ENCODE data around the gene TBL3. TPM values are rescaled to one million over a fixed set of nuclear protein-coding genes. Genes with fewer than 3 reads are reported as not detected.
A peak's percentile ranks its signal among the peaks of the same experiment; 100 is the strongest.

TBL3 gene
- total and polyA plus RNA-seq, 9 of the 15 experiments (the other 6 are each of a cell fraction or from before 2014, with no cell fraction given), result 0.97 to 117 (median 24.5) TPM

- TF ChIP-seq JUND (IDR thresholded peaks at IDR 0.05; ENCODE audit: borderline replicate concordance, low read depth, low read length) (peak; percentile 44), JUND (tag; IDR thresholded peaks at IDR 0.05; ENCODE audit: borderline replicate concordance, low read depth, low read length) (no peak; the same call in 2 of the 3 replicates), KLF1 (tag; IDR thresholded peaks at IDR 0.05) (peak; percentile 37; the same call in 1 of the 2 replicates), MEF2D (tag; conservative IDR thresholded peaks at IDR 0.05; ENCODE audit: low read depth) (no peak), ZNF324 (CRISPR knock-in tag; IDR thresholded peaks at IDR 0.05) (no peak), ZNF24 (IDR thresholded peaks at IDR 0.05) (peak; percentile 53; the same call in 1 of the 2 replicates), ZNF133 (CRISPR knock-in tag; IDR thresholded peaks at IDR 0.05) (no peak), CREB1 (IDR thresholded peaks at IDR 0.05) (no peak), CREB1 (CRISPR knock-in tag; IDR thresholded peaks at IDR 0.05) (peak; percentile 57; the same call in 1 of the 2 replicates), HMGXB4 (CRISPR knock-in tag; IDR thresholded peaks at IDR 0.05) (peak; percentile 97), RBM14 (IDR thresholded peaks at IDR 0.05; ENCODE audit: borderline replicate concordance, insufficient read depth, low read depth, low read length) (0 out of 2 replicates have a peak, but pooled peaks have one; percentile 67), ZNF311 (CRISPR knock-in tag; IDR thresholded peaks at IDR 0.05) (no peak), NONO (IDR thresholded peaks at IDR 0.05; ENCODE audit: low read depth in 2 of 2, low read length in 1 of 2) (peak in 1 of 2 experiments; percentile 88; a peak in 2 of 4 replicates), TCF3 (CRISPR knock-in tag; IDR thresholded peaks at IDR 0.05) (peak; percentile 31), GTF2B (IDR thresholded peaks at IDR 0.05; ENCODE audit: extremely low read depth, insufficient read length) (no peak), ZFX (CRISPR knock-in tag; IDR thresholded peaks at IDR 0.05) (peak; percentile 91), ATF3 (IDR thresholded peaks at IDR 0.05) (no peak), ATF3 (CRISPR knock-in tag; conservative IDR thresholded peaks at IDR 0.05) (0 out of 2 replicates have a peak, but pooled peaks have one; percentile 32), ZBTB11 (CRISPR knock-in tag; IDR thresholded peaks at IDR 0.05) (peak in 1 of 3 experiments; percentile 75; a peak in 2 of 6 replicates), ZNF140 (CRISPR knock-in tag; IDR thresholded peaks at IDR 0.05) (no peak), ZBTB1 (CRISPR knock-in tag; IDR thresholded peaks at IDR 0.05; ENCODE audit: borderline replicate concordance, low read depth) (peak; percentile 45; the same call in 1 of the 2 replicates)
These were observed 42.1 kb upstream of the TBL3 start (continued) for GRCh38 chr16:1929578-1930337.
